HG03064 (cell line): ENCODE results near the gene EIF4A3.

Experiments used
- ATAC-seq: cut with Tn5 transposase; IDR thresholded peaks from one replicate; pipeline ENCODE4 v1.9.1; 2021; ENCODE audit warnings: low read depth; ENCODE audit not compliant: unreplicated experiment

The EIF4A3 gene

DNA sequence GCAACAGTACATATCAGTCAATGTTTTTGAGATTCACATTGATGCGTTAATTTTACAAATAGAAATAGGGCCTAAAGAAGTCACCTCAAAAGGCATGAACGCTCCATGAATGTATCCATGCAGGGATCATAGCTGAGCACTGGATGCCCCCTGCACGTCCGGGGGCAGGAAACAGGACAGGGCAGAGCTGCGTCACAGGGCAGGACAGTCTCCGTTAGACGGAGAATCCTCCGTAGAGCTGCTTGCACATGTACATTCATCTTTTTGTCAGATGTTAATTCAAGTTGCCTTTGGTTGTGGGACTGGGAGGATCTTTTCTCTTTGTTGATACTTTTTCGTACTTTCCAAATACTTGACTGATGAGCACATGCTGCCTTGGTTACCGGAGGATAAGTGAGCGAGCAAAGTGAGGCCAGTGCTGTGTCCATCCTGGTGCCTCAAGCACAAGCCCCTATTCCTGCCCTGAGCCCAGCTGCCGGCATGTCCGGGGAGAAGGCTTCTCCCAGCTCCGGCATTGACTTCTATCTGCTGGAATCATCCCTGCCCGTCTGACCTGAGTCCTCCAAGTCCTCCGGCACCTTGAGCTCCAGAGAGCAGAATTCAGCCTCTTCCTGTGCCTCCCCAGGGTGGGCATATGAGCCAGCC, 30.5 kb downstream of the EIF4A3 start:
- no peak for ATAC-seq

DNA sequence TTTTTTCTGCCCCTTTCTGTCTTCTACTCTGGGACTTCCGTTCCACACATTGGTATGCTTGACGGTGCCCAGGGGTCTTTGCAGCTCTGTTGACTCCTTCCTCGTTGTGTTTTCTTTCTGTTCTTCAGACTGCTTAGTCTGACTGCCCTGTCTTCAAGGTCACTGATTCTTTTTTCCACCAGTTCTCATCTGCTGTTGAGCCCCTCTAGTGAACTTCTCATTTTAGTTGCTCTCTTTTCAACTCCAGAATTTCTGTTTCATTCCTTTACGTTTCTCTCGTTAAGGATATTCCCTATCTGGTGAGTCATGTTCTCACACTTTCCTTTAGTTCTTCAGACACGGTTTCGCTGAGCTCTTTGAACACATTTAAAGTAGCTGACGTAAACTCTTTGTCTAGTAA, 31.8 kb downstream of the EIF4A3 start:
- no peak for ATAC-seq

DNA sequence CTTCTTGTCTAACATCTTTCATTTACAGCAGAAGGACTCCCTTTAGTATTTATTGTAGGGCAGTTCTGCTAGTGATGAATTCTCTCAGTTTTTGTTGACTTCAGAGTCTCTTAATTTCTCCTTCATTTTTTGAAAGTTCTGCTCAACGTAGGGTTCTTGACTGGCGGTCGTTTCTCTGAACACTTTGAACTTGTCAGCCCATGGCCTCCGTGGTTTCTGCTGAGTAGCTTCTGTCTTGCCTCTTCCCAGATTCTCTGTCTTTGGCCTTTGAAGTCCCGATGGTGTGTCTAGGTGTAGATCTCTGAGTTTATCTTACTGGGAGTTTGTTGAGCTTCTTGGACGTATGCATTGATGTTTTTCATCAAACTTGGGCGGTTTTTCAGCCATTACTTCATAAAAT, 32.2 kb downstream of the EIF4A3 start:
- ATAC-seq, result no peak

DNA sequence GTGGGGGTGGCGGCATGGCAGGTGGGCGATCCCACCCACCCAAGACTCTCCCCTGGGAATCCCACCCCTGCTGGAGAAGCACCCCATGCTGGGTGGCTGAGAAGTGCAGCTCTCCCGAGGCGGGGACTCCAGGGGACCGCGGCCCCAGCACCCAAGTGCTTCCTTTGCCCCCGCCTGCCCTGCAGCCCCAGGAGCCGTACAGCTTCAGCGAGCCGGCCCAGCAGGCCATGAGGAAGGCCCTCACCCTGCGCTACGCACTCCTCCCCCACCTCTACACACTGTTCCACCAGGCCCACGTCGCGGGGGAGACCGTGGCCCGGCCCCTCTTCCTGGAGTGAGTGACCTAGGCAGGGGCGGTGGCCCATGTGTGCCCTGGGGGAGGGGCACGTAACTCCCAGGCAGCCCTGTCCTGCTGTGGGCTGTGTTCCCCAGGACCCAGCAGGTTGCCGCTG, 33.9 kb downstream of the EIF4A3 start:
- ATAC-seq, result no peak

DNA sequence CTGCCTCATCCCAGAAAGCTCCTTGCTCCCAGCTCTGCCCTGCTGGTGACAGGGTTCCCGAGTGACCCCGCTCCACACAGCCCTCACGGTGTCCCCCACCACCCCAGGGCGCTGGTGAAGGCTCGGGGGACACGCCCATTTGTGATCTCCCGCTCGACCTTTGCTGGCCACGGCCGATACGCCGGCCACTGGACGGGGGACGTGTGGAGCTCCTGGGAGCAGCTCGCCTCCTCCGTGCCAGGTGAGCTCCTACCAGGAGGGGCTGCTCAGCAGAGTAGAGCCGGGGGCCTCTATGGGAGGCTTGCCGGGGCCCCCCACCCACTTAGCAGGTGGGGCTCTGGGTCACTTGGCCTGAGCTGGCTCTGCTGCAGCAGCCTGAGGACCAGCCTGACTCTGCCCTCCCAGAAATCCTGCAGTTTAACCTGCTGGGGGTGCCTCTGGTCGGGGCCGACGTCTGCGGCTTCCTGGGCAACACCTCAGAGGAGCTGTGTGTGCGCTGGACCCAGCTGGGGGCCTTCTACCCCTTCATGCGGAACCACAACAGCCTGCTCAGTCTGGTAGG, 34.4 kb downstream of the EIF4A3 start:
- ATAC-seq, result no peak

DNA sequence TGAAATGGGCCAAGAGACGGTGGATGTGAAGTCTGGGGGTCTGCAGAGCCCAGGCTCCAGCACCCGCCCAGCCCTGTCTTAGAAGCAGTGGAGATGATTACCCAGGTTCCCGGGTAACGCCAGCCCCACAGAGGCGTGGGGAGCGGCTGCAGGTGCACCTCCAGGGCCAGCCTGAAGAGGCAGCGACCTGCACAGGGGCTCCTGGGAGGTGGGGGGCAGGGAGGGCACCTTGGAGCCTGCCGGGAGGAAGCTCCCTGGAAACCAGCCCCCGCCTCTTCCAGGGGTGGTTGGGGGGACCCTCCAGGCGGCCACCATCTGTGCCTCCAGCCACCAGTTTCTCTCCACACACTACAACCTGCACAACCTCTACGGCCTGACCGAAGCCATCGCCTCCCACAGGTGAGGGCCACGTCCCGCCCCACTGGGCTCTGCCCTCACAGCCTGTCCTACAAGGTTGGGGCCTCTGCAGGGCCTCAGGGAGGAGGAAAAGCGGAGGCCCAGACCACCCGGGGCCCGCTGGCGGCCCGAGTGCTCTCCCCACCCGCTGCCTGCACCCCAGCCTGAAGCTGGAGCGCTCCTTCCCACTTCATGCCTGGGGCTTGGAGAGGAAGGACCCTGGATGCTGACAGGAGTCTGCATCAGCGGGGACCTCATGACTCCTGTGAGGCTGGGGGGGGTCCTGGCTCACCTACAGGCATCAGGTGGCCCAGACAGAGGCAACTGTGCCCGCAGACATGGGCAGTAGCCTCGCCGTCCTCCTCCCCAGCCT, 35.0 kb downstream of the EIF4A3 start:
- ATAC-seq, result no peak

DNA sequence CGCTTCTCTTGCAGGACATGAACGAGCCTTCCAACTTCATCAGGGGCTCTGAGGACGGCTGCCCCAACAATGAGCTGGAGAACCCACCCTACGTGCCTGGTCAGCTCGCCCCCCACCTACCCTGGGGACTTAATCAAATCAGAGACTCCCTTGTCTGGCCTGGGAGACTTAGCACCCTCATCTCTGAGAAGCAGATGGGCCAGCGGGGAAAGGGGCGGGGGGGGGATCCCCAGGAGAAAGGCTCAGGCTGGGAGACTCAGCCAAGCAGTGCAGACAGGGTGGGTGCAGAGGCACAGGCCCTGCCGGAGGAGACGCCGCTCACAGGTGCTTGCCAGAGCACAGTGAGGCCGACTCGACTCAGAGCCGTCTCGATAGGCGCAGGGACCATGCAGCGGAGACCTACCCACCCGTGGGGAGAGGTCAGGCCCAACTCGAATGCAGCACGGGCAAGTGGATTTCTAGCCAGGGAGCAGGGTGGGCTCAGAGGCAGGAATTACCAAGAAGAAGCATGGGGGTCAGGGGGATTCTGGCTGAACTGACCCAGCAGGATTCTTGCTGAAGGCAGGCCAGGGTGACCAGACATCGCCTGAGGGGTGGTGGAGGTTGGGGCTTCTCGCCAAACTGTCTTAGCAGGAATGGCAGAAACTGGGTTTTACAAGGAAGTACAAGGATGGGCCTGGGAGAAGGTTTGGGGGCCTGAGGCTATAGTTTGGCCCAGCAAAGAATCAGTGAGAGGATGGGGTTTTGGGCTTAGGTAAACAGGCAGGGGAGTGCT, 35.8 kb downstream of the EIF4A3 start:
- ATAC-seq, result no peak

DNA sequence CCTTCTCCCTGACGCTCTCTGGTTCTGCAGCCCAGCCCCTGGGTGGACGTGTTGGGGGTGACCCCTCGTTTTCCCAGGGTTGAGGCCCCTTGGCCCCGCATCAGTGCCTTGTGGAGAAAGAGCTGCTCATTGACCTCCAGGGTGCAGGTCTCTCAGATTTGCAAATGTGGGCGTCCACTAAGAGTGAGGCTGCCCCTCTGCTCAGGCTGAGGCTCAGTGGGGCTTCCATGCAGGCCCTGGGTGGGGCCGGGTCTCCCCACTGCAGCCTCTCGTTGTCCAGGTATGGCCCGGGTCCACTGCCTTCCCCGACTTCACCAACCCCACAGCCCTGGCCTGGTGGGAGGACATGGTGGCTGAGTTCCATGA, 36.5 kb downstream of the EIF4A3 start:
- no peak for ATAC-seq

DNA sequence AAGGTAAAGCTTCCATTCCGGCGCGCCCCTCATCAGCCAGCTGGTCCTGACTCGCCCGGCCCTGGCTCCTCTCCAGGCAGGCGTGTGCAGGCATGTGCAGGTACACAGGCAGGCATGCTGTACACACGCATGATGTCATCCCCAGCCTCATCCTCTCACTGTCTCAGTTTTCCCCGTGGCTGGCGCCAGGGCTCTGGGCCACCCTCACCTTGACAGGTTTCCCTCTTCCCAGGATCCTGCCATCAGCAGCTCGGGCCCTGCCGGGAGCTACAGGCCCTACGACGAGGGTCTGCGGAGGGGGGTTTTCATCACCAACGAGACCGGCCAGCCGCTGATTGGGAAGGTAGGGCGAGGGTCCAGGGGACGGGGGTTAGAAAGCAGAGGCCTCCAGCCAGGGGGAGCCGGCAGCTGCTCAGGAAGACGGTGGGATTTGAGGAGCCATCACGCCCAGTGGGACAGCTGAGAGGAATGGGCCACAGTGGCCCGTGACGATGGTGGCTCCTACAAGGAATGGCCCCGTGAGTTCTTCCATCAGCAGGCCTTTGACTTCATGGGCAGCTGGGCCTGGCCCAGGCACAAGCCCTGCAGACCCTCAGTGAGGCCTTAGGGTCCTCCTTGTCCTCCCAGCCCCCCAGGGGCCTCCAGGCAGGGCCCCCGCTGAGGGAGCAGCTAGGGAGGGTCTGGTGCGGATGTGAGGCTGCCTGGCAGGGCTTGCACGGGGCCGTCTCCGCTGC, 37.0 kb downstream of the EIF4A3 start:
- ATAC-seq, result no peak

DNA sequence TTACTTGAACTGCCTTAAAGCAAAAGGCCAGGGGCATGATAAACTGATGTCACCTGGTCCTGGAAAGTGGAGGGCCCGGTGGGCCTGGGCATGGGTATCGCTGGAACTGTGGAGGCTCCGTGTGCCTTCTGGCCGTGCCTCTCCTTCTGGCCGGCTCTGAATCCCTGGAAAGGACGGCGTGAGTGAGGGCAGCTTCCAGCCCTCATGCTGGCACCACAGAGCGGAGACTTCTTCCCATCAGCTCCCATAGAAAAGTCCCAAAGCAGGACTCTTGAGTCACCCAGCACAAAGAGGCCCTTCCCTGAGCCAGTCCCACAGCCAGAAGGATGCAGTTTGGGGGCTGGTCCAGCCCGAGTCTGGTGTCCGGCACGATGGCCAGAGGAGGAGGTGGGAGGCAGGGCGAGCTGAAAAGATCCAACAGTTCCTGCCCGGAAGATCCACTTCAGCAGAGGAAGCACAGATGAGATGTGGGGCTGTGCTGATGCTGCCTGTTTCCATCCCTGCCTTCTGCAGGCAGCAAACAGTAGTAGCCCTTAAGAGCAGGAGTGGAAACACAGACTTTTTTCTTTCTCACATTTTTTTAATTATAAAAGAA, 37.8 kb downstream of the EIF4A3 start:
- ATAC-seq, result no peak

DNA sequence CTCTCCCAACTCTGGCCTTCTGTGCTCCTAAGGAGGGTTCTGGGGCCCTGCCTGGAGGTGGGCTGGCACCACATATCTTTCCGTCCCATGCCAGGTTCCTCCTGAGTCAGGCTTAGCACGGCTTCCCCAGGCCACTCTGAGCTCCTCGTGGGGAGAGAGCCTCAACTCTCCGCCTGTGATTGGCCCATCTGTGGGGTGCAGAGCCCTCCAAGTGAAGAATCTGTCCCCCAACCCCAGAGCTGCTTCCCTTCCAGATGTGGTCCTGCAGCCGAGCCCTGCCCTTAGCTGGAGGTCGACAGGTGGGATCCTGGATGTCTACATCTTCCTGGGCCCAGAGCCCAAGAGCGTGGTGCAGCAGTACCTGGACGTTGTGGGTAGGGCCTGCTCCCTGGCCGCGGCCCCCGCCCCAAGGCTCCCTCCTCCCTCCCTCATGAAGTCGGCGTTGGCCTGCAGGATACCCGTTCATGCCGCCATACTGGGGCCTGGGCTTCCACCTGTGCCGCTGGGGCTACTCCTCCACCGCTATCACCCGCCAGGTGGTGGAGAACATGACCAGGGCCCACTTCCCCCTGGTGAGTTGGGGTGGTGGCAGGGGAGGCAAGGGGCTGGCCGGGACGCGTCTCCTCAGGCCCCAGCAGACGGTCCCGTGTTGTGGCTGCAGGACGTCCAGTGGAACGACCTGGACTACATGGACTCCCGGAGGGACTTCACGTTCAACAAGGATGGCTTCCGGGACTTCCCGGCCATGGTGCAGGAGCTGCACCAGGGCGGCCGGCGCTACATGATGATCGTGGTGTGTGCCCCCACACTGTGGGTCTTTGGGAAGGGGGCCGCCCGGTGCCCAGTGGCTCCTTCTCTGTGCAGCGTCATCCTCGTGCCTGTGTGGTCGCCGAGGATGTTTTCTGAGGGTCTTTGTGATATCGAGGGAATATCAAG, 38.6 kb downstream of the EIF4A3 start:
- ATAC-seq, result no peak

DNA sequence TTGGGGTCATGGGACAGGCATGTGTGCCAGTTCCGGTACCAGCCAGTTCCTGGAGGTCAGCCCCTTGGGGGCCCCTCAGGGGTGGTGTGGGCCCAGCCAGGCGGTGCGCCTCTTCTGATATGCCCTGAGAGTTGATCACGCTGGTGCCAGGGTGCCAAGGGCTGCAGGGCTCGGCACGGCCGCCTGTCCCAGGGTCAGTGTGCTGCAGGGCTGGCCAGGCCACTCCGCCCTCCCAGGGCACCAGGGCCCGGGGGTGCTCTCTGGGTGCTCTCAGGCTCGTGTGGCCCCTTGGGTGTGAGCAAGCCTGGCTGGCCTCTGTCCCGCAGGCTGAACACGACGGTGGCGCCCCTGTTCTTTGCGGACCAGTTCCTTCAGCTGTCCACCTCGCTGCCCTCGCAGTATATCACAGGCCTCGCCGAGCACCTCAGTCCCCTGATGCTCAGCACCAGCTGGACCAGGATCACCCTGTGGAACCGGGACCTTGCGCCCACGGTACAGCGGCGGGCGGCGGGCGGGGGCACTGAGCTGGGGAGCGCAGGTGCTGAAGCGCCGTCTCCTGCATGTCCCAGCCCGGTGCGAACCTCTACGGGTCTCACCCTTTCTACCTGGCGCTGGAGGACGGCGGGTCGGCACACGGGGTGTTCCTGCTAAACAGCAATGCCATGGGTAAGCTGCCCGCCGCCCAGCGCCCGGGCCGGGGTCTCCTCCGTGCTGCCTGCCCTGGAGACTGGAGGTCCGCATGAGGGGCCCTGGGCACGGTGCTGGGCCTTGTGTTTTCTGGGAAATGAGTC, 39.5 kb downstream of the EIF4A3 start:
- no peak for ATAC-seq

DNA sequence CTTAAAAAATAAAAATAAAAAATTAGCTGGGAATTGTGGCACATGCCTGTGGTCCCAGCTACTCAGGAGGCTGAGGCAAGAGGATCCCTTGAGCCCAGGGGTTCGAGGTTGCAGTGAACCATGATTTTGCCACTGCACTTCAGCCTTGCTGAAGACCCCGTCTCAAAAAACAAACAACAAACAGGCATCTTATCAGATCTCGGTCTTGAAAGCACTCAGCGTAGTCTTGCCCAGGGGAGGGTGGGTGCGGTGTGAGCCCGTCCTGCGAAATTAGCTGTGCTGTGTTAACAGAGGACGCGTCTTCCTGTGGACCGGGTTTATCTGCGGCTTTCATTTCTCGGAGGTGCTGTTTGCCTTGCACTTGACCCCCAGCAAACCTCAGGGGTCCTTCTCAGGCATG, 40.2 kb downstream of the EIF4A3 start:
- ATAC-seq, result no peak

DNA sequence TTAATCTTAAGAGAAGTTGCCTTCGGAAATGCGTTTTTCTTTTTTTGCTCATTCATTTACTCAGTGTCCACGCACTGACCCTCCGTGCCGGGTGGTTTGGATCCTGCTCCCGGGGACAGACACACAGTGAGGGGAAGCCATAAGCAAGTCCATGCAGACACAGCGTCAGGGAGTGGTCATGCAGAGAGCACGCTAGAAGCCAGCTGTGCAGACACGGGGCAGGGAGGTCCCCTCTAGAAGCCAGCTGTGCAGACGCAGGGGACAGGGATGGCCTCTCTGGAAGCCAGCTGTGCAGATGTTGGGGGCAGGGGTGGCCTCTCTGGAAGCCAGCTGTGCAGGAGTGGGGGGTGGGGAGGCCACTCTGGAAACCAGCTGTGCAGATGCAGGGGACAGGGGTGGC, 40.8 kb downstream of the EIF4A3 start:
- no peak for ATAC-seq

DNA sequence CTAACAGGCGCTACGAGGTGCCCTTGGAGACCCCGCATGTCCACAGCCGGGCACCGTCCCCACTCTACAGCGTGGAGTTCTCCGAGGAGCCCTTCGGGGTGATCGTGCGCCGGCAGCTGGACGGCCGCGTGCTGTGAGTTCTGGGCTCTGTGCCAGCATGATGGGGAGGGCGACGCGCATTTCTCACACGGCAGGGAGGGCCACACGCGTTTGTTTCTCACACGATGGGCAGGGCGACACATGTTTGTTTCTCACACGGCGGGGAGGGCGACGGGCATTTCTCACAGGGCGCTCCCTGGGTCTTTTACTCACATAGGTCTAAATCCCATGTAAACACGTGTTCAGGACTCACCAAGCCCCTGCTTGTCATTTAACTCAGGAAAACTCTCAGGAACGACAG, 41.2 kb downstream of the EIF4A3 start:
- ATAC-seq, result no peak

DNA sequence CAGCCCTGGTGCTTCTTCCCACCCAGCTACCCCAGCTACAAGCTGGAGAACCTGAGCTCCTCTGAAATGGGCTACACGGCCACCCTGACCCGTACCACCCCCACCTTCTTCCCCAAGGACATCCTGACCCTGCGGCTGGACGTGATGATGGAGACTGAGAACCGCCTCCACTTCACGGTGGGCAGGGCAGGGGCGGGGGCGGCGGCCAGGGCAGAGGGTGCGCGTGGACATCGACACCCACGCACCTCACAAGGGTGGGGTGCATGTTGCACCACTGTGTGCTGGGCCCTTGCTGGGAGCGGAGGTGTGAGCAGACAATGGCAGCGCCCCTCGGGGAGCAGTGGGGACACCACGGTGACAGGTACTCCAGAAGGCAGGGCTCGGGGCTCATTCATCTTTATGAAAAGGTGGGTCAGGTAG, 42.0 kb downstream of the EIF4A3 start:
- no peak for ATAC-seq

DNA sequence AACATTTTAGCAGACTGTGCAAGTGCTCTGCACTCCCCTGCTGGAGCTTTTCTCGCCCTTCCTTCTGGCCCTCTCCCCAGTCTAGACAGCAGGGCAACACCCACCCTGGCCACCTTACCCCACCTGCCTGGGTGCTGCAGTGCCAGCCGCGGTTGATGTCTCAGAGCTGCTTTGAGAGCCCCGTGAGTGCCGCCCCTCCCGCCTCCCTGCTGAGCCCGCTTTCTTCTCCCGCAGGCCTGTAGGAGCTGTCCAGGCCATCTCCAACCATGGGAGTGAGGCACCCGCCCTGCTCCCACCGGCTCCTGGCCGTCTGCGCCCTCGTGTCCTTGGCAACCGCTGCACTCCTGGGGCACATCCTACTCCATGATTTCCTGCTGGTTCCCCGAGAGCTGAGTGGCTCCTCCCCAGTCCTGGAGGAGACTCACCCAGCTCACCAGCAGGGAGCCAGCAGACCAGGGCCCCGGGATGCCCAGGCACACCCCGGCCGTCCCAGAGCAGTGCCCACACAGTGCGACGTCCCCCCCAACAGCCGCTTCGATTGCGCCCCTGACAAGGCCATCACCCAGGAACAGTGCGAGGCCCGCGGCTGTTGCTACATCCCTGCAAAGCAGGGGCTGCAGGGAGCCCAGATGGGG, 42.5 kb downstream of the EIF4A3 start:
- no peak for ATAC-seq
